ENCODE results near the gene ZSCAN18.

- TF ChIP-seq CTCF (IDR thresholded peaks at IDR 0.05) (no peak), EP300 (IDR thresholded peaks at IDR 0.05) (no peak)
Observed at GRCh38 chr19:58046856-58047255, 51.2 kb downstream of the ZSCAN18 start.
